ENCODE results near the gene C16orf92.

C16orf92 gene

DNA sequence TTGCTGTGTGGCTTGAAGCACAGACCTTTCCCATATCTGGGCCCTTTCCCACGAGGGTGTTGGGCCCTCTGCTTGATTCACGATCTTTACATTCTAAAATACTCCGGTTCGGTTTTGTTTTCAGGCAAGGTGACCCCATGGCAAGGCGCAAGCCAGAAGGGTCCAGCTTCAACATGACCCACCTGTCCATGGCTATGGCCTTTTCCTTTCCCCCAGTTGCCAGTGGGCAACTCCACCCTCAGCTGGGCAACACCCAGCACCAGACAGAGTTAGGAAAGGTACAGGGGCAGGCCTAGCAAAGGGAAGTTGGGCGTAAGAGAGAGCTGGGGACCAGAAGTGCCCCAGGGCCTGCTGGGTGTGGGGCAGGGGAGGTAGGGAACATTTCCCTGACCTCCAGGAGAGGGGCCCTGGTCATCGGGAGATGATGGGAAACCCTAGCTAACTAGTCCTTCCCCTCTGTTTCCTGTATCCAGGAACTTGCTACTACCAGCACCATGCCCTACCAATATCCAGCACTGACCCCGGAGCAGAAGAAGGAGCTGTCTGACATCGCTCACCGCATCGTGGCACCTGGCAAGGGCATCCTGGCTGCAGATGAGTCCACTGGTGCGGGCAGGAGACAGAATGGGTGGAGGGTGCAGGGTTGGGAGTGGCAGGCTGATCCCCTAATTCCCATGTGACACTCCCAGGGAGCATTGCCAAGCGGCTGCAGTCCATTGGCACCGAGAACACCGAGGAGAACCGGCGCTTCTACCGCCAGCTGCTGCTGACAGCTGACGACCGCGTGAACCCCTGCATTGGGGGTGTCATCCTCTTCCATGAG lies 44.0 kb downstream of the C16orf92 start:
- peaks cover 47% of the 10 kb centered on the region for H3K4me1 Mint-ChIP-seq
- no peaks in the 10 kb centered on the region for H3K9me3 Mint-ChIP-seq
- ATAC-seq = no peak
- peak overlapping the region; percentile 99 for H3K27ac Mint-ChIP-seq
- no peaks in the 10 kb centered on the region for H3K27me3 Mint-ChIP-seq
- peaks cover 42% of the 10 kb centered on the region for H3K36me3 Mint-ChIP-seq
- peak overlapping the region; percentile 99 for H3K4me3 Mint-ChIP-seq

GRCh38 chr16:30067584-30067916 lies 44.6 kb downstream of the C16orf92 start:
- Mint-ChIP-seq H3K4me1 (peaks cover 47% of the 10 kb centered on the region), H3K27me3 (no peaks in the 10 kb centered on the region)

GRCh38 chr16:30068333-30068732 lies 45.3 kb downstream of the C16orf92 start:
- Mint-ChIP-seq H3K4me3 (no peak overlapping the region), H3K36me3 (peaks cover 46% of the 10 kb centered on the region), H3K27me3 (no peaks in the 10 kb centered on the region), H3K4me1 (peaks cover 46% of the 10 kb centered on the region), H3K9me3 (no peaks in the 10 kb centered on the region), H3K27ac (no peak overlapping the region)
- no peak for ATAC-seq

More at GRCh38 chr16:30067584-30067916, 44.6 kb downstream of the C16orf92 start:
- no peak overlapping the region for H3K27ac Mint-ChIP-seq
- peaks cover 46% of the 10 kb centered on the region for H3K36me3 Mint-ChIP-seq
- peak overlapping the region; percentile 99 for H3K4me3 Mint-ChIP-seq
- no peaks in the 10 kb centered on the region for H3K9me3 Mint-ChIP-seq
- no peak for ATAC-seq

GRCh38 chr16:30068750-30069610 lies 46.0 kb downstream of the C16orf92 start:
- peaks cover 40% of the 10 kb centered on the region for H3K4me1 Mint-ChIP-seq

GRCh38 chr16:30069611-30070462 lies 46.8 kb downstream of the C16orf92 start:
- no peaks in the 10 kb centered on the region for H3K9me3 Mint-ChIP-seq
- H3K36me3 Mint-ChIP-seq = peaks cover 46% of the 10 kb centered on the region
- no peaks in the 10 kb centered on the region for H3K27me3 Mint-ChIP-seq
- peak overlapping the region; percentile 48 for H3K27ac Mint-ChIP-seq
- ATAC-seq = no peak
- H3K4me3 Mint-ChIP-seq = no peak overlapping the region
- H3K4me1 Mint-ChIP-seq = peaks cover 41% of the 10 kb centered on the region

More at GRCh38 chr16:30068750-30069610, 46.0 kb downstream of the C16orf92 start:
- Mint-ChIP-seq H3K27ac (no peak overlapping the region), H3K36me3 (peaks cover 46% of the 10 kb centered on the region), H3K27me3 (no peaks in the 10 kb centered on the region), H3K9me3 (no peaks in the 10 kb centered on the region), H3K4me3 (no peak overlapping the region)
- ATAC-seq = no peak

GRCh38 chr16:30070490-30070889 lies 47.5 kb downstream of the C16orf92 start:
- no peak overlapping the region for H3K4me3 Mint-ChIP-seq

More at GRCh38 chr16:30070490-30070889, 47.5 kb downstream of the C16orf92 start:
- Mint-ChIP-seq H3K4me1 (peaks cover 45% of the 10 kb centered on the region), H3K36me3 (peaks cover 46% of the 10 kb centered on the region), H3K27me3 (no peaks in the 10 kb centered on the region), H3K27ac (peak overlapping the region; percentile 48), H3K9me3 (no peaks in the 10 kb centered on the region)
- ATAC-seq = no peak

All from stimulated activated memory B cell treated with anti-CD40 and anti-IgM and Interleukin-4, amounts not matched to agents 10 μg/mL and 1 μg/mL and 100 μg/mL, for 72 hours (primary cell).